GM19239 (cell line): ENCODE measurements around the gene ATF6.
A peak's percentile ranks its signal among the peaks of the same experiment; 100 is the strongest.

Source experiments
- DNase-seq: peaks from one replicate; pipeline ENCODE4 v3.0.0; 2011; ENCODE audit warnings: low spot score; ENCODE audit not compliant: insufficient read length
- FAIRE-seq: peaks from 2 replicates; lab custom pipeline; 2011; peaks lifted over from hg19 to GRCh38; lab: Jason Lieb, UNC

Gene ATF6

GRCh38 chr1:161928056-161928455, 161.9 kb downstream of the ATF6 start:
- no peak for DNase-seq
- no peak for FAIRE-seq

- DNase-seq (no peak), FAIRE-seq (peak; percentile 42)
These were observed 163.0 kb downstream of the ATF6 start for GRCh38 chr1:161929137-161929536.

GRCh38 chr1:161930064-161930463, 163.9 kb downstream of the ATF6 start:
- FAIRE-seq, result no peak
- no peak for DNase-seq

GRCh38 chr1:161932668-161933067, 166.5 kb downstream of the ATF6 start:
- no peak for FAIRE-seq
- no peak for DNase-seq

- peak; percentile 75 for FAIRE-seq
- DNase-seq, result no peak
These were observed 167.8 kb downstream of the ATF6 start for GRCh38 chr1:161933592-161934588.

GRCh38 chr1:161935264-161935663, 169.1 kb downstream of the ATF6 start:
- FAIRE-seq (no peak), DNase-seq (no peak)

GRCh38 chr1:161936786-161937185, 170.7 kb downstream of the ATF6 start:
- FAIRE-seq, result no peak
- no peak for DNase-seq

- no peak for FAIRE-seq
- no peak for DNase-seq
These were observed 174.9 kb downstream of the ATF6 start for GRCh38 chr1:161940866-161941591.

GRCh38 chr1:161941726-161942436, 175.8 kb downstream of the ATF6 start:
- no peak for DNase-seq
- no peak for FAIRE-seq

- DNase-seq (no peak), FAIRE-seq (no peak)
These were observed 177.6 kb downstream of the ATF6 start for GRCh38 chr1:161943737-161944136.

- no peak for FAIRE-seq
- DNase-seq, result no peak
These were observed 178.3 kb downstream of the ATF6 start for GRCh38 chr1:161944381-161944780.

GRCh38 chr1:161945306-161946060, 179.4 kb downstream of the ATF6 start:
- DNase-seq, result no peak
- no peak for FAIRE-seq

GRCh38 chr1:161946071-161946987, 180.2 kb downstream of the ATF6 start:
- DNase-seq (no peak), FAIRE-seq (no peak)

GRCh38 chr1:161948435-161948834, 182.3 kb downstream of the ATF6 start:
- FAIRE-seq (no peak), DNase-seq (no peak)

- DNase-seq, result no peak
These were observed 183.4 kb downstream of the ATF6 start for GRCh38 chr1:161949548-161949947.

GRCh38 chr1:161950377-161950776, 184.3 kb downstream of the ATF6 start:
- FAIRE-seq, result no peak
- no peak for DNase-seq

More at GRCh38 chr1:161949548-161949947, 183.4 kb downstream of the ATF6 start:
- no peak for FAIRE-seq

GRCh38 chr1:161951646-161952045, 185.5 kb downstream of the ATF6 start:
- DNase-seq (no peak), FAIRE-seq (no peak)

GRCh38 chr1:161952607-161953172, 186.6 kb downstream of the ATF6 start:
- FAIRE-seq, result no peak
- no peak for DNase-seq
